HEK293 (cell line): ENCODE measurements around the gene KLRC4.
A peak's percentile ranks its signal among the peaks of the same experiment; 100 is the strongest.

Experiments used
- BCL11A ChIP-seq: fragments of 450-650 bp; formaldehyde crosslinking; IDR thresholded peaks from 2 replicates; pipeline ENCODE4 v1.5.1; 2016; ENCODE audit warnings: low read depth, missing biosample characterization, missing genetic modification characterization
- HOXA7 ChIP-seq: sonication (generic); formaldehyde crosslinking; IDR thresholded peaks from 2 replicates; pipeline ENCODE4 v1.8.1; 2022; ENCODE audit warnings: missing genetic modification reagents, borderline replicate concordance
- HOXD13 ChIP-seq: sonication (generic); formaldehyde crosslinking; IDR thresholded peaks from 2 replicates; pipeline ENCODE4 v1.8.0; 2022; ENCODE audit warnings: missing genetic modification reagents, borderline replicate concordance
- OVOL3 ChIP-seq: fragments of 450-650 bp; formaldehyde crosslinking; IDR thresholded peaks from 2 replicates; pipeline ENCODE4 v1.5.1; 2016; ENCODE audit warnings: missing biosample characterization, missing genetic modification characterization
- SALL2 ChIP-seq: fragments of 450-650 bp; formaldehyde crosslinking; IDR thresholded peaks from 2 replicates; pipeline ENCODE4 v1.5.0; 2017; ENCODE audit warnings: missing biosample characterization, mild to moderate bottlenecking, missing genetic modification characterization, borderline replicate concordance
- SP3 ChIP-seq: fragments of 450-650 bp; formaldehyde crosslinking; IDR thresholded peaks from 2 replicates; pipeline ENCODE4 v1.5.1; 2016; ENCODE audit warnings: missing biosample characterization, missing genetic modification characterization
- SP7 ChIP-seq: fragments of 450-650 bp; formaldehyde crosslinking; IDR thresholded peaks from 2 replicates; pipeline ENCODE4 v1.5.1; 2016; ENCODE audit warnings: missing biosample characterization, missing genetic modification characterization
- YY1 ChIP-seq: fragments of 450-650 bp; formaldehyde crosslinking; IDR thresholded peaks from 2 replicates; pipeline ENCODE4 v1.5.1; 2018; ENCODE audit warnings: missing biosample characterization, missing genetic modification characterization
- ZBTB17 ChIP-seq: fragments of 450-650 bp; formaldehyde crosslinking; IDR thresholded peaks from 2 replicates; pipeline ENCODE4 v1.5.1; 2016; ENCODE audit warnings: missing biosample characterization, missing genetic modification characterization
- ZBTB8A ChIP-seq: fragments of 450-650 bp; formaldehyde crosslinking; IDR thresholded peaks from 2 replicates; pipeline ENCODE4 v1.5.1; 2016; ENCODE audit warnings: missing biosample characterization, missing genetic modification characterization
- ZEB2 ChIP-seq: fragments of 450-650 bp; formaldehyde crosslinking; IDR thresholded peaks from 2 replicates; pipeline ENCODE4 v1.5.1; 2016; ENCODE audit warnings: missing biosample characterization, missing genetic modification characterization
- ZNF112 ChIP-seq: fragments of 450-650 bp; formaldehyde crosslinking; IDR thresholded peaks from 2 replicates; pipeline ENCODE4 v1.5.0; 2017; ENCODE audit warnings: missing biosample characterization, missing genetic modification characterization
- ZNF132 ChIP-seq: fragments of 450-650 bp; formaldehyde crosslinking; IDR thresholded peaks from 2 replicates; pipeline ENCODE4 v1.5.1; 2017; ENCODE audit warnings: missing biosample characterization, missing genetic modification characterization, borderline replicate concordance
- ZNF146 ChIP-seq: fragments of 450-650 bp; formaldehyde crosslinking; IDR thresholded peaks from 2 replicates; pipeline ENCODE4 v1.5.1; 2016; ENCODE audit warnings: missing biosample characterization, missing genetic modification characterization
- ZNF169 ChIP-seq: fragments of 450-650 bp; formaldehyde crosslinking; IDR thresholded peaks from 2 replicates; pipeline ENCODE4 v1.5.1; 2016; ENCODE audit warnings: missing biosample characterization, missing genetic modification characterization
- ZNF174 ChIP-seq: fragments of 450-650 bp; formaldehyde crosslinking; IDR thresholded peaks from 2 replicates; pipeline ENCODE4 v1.5.0; 2017; ENCODE audit warnings: missing biosample characterization, mild to moderate bottlenecking, missing genetic modification characterization
- ZNF19 ChIP-seq: fragments of 450-650 bp; formaldehyde crosslinking; IDR thresholded peaks from 2 replicates; pipeline ENCODE4; 2016; ENCODE audit warnings: missing biosample characterization, missing genetic modification characterization, low read depth
- ZNF23 ChIP-seq: fragments of 450-650 bp; formaldehyde crosslinking; IDR thresholded peaks from 2 replicates; pipeline ENCODE4 v1.5.1; 2016; ENCODE audit warnings: missing biosample characterization, missing genetic modification characterization, borderline replicate concordance
- ZNF248 ChIP-seq: fragments of 450-650 bp; formaldehyde crosslinking; IDR thresholded peaks from 2 replicates; pipeline ENCODE4 v1.5.1; 2017; ENCODE audit warnings: missing biosample characterization, missing genetic modification characterization
- ZNF266 ChIP-seq: fragments of 450-650 bp; formaldehyde crosslinking; IDR thresholded peaks from 2 replicates; pipeline ENCODE4 v1.5.1; 2016; ENCODE audit warnings: missing biosample characterization, missing genetic modification characterization, low read depth
- ZNF391 ChIP-seq: fragments of 450-650 bp; formaldehyde crosslinking; IDR thresholded peaks from 2 replicates; pipeline ENCODE4 v1.5.1; 2016; ENCODE audit warnings: low read depth, missing biosample characterization, missing genetic modification characterization, borderline replicate concordance
- ZNF394 ChIP-seq: fragments of 450-650 bp; formaldehyde crosslinking; IDR thresholded peaks from 2 replicates; pipeline ENCODE4 v1.5.1; 2016; ENCODE audit warnings: missing biosample characterization, missing genetic modification characterization, mild to moderate bottlenecking, moderate library complexity, borderline replicate concordance
- ZNF48 ChIP-seq: fragments of 450-650 bp; formaldehyde crosslinking; IDR thresholded peaks from 2 replicates; pipeline ENCODE4 v1.5.1; 2016; ENCODE audit warnings: missing biosample characterization, missing genetic modification characterization
- ZNF521 ChIP-seq: fragments of 450-650 bp; formaldehyde crosslinking; IDR thresholded peaks from 2 replicates; pipeline ENCODE4 v1.5.1; 2017; ENCODE audit warnings: missing biosample characterization, mild to moderate bottlenecking, missing genetic modification characterization
- ZNF621 ChIP-seq: fragments of 450-650 bp; formaldehyde crosslinking; IDR thresholded peaks from 2 replicates; pipeline ENCODE4 v1.5.1; 2017; ENCODE audit warnings: missing biosample characterization, missing genetic modification characterization
- ZNF629 ChIP-seq: fragments of 450-650 bp; formaldehyde crosslinking; IDR thresholded peaks from 2 replicates; pipeline ENCODE4 v1.5.1; 2017; ENCODE audit warnings: missing biosample characterization, missing genetic modification characterization
- ZNF658 ChIP-seq: fragments of 450-650 bp; formaldehyde crosslinking; IDR thresholded peaks from 2 replicates; pipeline ENCODE4; 2016; ENCODE audit warnings: missing biosample characterization, missing genetic modification characterization
- ZNF701 ChIP-seq: fragments of 450-650 bp; formaldehyde crosslinking; IDR thresholded peaks from 2 replicates; pipeline ENCODE4 v1.5.1; 2016; ENCODE audit warnings: missing biosample characterization, missing genetic modification characterization
- ZNF707 ChIP-seq: fragments of 450-650 bp; formaldehyde crosslinking; IDR thresholded peaks from 2 replicates; pipeline ENCODE4 v1.5.1; 2016; ENCODE audit warnings: missing biosample characterization, missing genetic modification characterization
- TF ChIP-seq, protein P1 (sequence below): fragments of 450-650 bp; formaldehyde crosslinking; IDR thresholded peaks from 2 replicates; pipeline ENCODE4 v1.5.0; 2017; ENCODE audit warnings: missing biosample characterization, missing genetic modification characterization, borderline replicate concordance
- TF ChIP-seq, protein P2 (sequence below): fragments of 450-650 bp; formaldehyde crosslinking; IDR thresholded peaks from 2 replicates; pipeline ENCODE4 v1.5.1; 2016; ENCODE audit warnings: missing biosample characterization, missing genetic modification characterization
- TF ChIP-seq, protein P3 (sequence below): fragments of 450-650 bp; formaldehyde crosslinking; IDR thresholded peaks from 2 replicates; pipeline ENCODE4 v1.5.1; 2017; ENCODE audit warnings: missing biosample characterization, missing genetic modification characterization
- TF ChIP-seq, protein P4 (sequence below): fragments of 450-650 bp; formaldehyde crosslinking; IDR thresholded peaks from 2 replicates; pipeline ENCODE4 v1.5.1; 2016; ENCODE audit warnings: missing biosample characterization, missing genetic modification characterization, borderline replicate concordance

The KLRC4 gene

DNA sequence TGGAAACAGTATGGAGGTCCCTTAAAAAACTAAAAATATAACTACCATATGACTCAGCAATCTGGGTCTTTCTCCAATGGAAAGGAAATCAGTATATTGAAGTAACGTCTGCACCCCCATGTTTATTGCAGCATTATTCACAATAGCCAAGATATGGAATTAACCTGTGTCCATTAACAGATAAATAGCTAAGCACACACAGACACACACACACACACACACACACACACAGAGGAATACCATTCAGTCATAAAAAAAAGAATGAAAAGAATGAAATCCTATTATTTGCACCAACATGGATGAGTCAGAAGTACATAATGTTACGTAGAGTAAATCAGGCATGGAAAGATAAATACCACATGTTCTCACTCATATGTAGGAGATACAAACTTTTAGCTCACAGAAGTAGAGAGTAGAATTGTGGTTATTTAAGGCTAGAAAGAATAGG is 24.4 kb downstream of the KLRC4 start (continued):
- TF ChIP-seq ZNF701 (tag by site-specific recombination), result no peak
- TF ChIP-seq ZNF23, result no peak
- TF ChIP-seq YY1, result no peak
- peak; percentile 62; the same call in 1 of the 2 replicates for TF ChIP-seq HOXD13 (CRISPR knock-in tag)
- TF ChIP-seq ZNF48 (tag by site-specific recombination), result no peak
- TF ChIP-seq ZNF521 (tag by site-specific recombination), result no peak
- TF ChIP-seq SP7, result peak; percentile 97
- TF ChIP-seq ZNF169 (tag by site-specific recombination), result peak; percentile 88
- no peak for TF ChIP-seq ZNF132 (tag by site-specific recombination)
- TF ChIP-seq ZEB2, result no peak
- TF ChIP-seq, protein P1, sequence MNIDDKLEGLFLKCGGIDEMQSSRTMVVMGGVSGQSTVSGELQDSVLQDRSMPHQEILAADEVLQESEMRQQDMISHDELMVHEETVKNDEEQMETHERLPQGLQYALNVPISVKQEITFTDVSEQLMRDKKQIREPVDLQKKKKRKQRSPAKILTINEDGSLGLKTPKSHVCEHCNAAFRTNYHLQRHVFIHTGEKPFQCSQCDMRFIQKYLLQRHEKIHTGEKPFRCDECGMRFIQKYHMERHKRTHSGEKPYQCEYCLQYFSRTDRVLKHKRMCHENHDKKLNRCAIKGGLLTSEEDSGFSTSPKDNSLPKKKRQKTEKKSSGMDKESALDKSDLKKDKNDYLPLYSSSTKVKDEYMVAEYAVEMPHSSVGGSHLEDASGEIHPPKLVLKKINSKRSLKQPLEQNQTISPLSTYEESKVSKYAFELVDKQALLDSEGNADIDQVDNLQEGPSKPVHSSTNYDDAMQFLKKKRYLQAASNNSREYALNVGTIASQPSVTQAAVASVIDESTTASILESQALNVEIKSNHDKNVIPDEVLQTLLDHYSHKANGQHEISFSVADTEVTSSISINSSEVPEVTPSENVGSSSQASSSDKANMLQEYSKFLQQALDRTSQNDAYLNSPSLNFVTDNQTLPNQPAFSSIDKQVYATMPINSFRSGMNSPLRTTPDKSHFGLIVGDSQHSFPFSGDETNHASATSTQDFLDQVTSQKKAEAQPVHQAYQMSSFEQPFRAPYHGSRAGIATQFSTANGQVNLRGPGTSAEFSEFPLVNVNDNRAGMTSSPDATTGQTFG, result peak; percentile 96
- TF ChIP-seq ZNF174 (tag by site-specific recombination), result no peak
- TF ChIP-seq ZNF391 (tag by site-specific recombination), result 0 out of 2 replicates have a peak, but pooled peaks have one; percentile 30
- TF ChIP-seq ZNF621 (tag by site-specific recombination), result peak; percentile 91; the same call in 1 of the 2 replicates
- no peak for TF ChIP-seq ZNF707
- TF ChIP-seq, protein P2, sequence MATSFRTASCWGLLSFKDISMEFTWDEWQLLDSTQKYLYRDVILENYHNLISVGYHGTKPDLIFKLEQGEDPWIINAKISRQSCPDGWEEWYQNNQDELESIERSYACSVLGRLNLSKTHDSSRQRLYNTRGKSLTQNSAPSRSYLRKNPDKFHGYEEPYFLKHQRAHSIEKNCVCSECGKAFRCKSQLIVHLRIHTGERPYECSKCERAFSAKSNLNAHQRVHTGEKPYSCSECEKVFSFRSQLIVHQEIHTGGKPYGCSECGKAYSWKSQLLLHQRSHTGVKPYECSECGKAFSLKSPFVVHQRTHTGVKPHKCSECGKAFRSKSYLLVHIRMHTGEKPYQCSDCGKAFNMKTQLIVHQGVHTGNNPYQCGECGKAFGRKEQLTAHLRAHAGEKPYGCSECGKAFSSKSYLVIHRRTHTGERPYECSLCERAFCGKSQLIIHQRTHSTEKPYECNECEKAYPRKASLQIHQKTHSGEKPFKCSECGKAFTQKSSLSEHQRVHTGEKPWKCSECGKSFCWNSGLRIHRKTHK (tag by site-specific recombination), result peak; percentile 50; the same call in 1 of the 2 replicates
- peak; percentile 90; the same call in 1 of the 2 replicates for TF ChIP-seq ZNF658
- peak; percentile 60; the same call in 1 of the 2 replicates for TF ChIP-seq ZNF146 (tag by site-specific recombination)
- no peak for TF ChIP-seq ZBTB8A (tag by site-specific recombination)
- TF ChIP-seq, protein P3, sequence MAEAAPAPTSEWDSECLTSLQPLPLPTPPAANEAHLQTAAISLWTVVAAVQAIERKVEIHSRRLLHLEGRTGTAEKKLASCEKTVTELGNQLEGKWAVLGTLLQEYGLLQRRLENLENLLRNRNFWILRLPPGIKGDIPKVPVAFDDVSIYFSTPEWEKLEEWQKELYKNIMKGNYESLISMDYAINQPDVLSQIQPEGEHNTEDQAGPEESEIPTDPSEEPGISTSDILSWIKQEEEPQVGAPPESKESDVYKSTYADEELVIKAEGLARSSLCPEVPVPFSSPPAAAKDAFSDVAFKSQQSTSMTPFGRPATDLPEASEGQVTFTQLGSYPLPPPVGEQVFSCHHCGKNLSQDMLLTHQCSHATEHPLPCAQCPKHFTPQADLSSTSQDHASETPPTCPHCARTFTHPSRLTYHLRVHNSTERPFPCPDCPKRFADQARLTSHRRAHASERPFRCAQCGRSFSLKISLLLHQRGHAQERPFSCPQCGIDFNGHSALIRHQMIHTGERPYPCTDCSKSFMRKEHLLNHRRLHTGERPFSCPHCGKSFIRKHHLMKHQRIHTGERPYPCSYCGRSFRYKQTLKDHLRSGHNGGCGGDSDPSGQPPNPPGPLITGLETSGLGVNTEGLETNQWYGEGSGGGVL (tag by site-specific recombination), result peak; percentile 77
- TF ChIP-seq SALL2 (tag by site-specific recombination), result peak; percentile 93
- no peak for TF ChIP-seq ZNF19 (tag by site-specific recombination)
- peak; percentile 83 for TF ChIP-seq ZNF112 (tag by site-specific recombination)
- no peak for TF ChIP-seq OVOL3 (tag by site-specific recombination)
- peak; percentile 31; the same call in 1 of the 2 replicates for TF ChIP-seq ZBTB17 (tag by site-specific recombination)
- peak; percentile 37; the same call in 1 of the 2 replicates for TF ChIP-seq SP3 (tag by site-specific recombination)
- TF ChIP-seq ZNF394 (tag by site-specific recombination), result 0 out of 2 replicates have a peak, but pooled peaks have one; percentile 33
- TF ChIP-seq, protein P4, sequence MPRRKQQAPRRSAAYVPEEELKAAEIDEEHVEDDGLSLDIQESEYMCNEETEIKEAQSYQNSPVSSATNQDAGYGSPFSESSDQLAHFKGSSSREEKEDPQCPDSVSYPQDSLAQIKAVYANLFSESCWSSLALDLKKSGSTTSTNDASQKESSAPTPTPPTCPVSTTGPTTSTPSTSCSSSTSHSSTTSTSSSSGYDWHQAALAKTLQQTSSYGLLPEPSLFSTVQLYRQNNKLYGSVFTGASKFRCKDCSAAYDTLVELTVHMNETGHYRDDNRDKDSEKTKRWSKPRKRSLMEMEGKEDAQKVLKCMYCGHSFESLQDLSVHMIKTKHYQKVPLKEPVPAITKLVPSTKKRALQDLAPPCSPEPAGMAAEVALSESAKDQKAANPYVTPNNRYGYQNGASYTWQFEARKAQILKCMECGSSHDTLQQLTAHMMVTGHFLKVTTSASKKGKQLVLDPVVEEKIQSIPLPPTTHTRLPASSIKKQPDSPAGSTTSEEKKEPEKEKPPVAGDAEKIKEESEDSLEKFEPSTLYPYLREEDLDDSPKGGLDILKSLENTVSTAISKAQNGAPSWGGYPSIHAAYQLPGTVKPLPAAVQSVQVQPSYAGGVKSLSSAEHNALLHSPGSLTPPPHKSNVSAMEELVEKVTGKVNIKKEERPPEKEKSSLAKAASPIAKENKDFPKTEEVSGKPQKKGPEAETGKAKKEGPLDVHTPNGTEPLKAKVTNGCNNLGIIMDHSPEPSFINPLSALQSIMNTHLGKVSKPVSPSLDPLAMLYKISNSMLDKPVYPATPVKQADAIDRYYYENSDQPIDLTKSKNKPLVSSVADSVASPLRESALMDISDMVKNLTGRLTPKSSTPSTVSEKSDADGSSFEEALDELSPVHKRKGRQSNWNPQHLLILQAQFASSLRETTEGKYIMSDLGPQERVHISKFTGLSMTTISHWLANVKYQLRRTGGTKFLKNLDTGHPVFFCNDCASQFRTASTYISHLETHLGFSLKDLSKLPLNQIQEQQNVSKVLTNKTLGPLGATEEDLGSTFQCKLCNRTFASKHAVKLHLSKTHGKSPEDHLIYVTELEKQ (tag by site-specific recombination), result peak; percentile 45; the same call in 1 of the 2 replicates
- peak; percentile 76; the same call in 1 of the 2 replicates for TF ChIP-seq BCL11A (tag by site-specific recombination)
- TF ChIP-seq HOXA7 (CRISPR knock-in tag), result no peak
- no peak for TF ChIP-seq ZNF266 (tag by site-specific recombination)
- TF ChIP-seq ZNF629 (tag by site-specific recombination), result peak; percentile 84
- peak; percentile 95 for TF ChIP-seq ZNF248 (tag by site-specific recombination)
